KMS-11 (cell line): Measurements from ENCODE around the gene CELF2.
A peak's percentile ranks its signal among the peaks of the same experiment; 100 is the strongest.

Source experiments
- H2AFZ ChIP-seq: fragments of 200-600 bp; sonication (generic); 2 replicates; pipeline ENCODE4 v1.6.1; 2016; ENCODE audit warnings: antibody characterized with exemption, mixed run types, low read depth
- H3K27ac ChIP-seq: fragments of 200-600 bp; sonication (generic); 2 replicates; pipeline ENCODE4 v1.6.1; 2016; ENCODE audit warnings: mild to moderate bottlenecking, mixed run types
- H3K27me3 ChIP-seq: fragments of 200-600 bp; sonication (generic); 2 replicates; pipeline ENCODE4 v1.6.1; 2017; ENCODE audit warnings: mild to moderate bottlenecking, low read depth, mixed run types, moderate library complexity; ENCODE audit not compliant: insufficient read depth
- H3K36me3 ChIP-seq: fragments of 200-600 bp; sonication (generic); 2 replicates; pipeline ENCODE4 v1.6.1; 2017; ENCODE audit warnings: mild to moderate bottlenecking, mixed run types; ENCODE audit not compliant: insufficient read depth
- H3K4me1 ChIP-seq: fragments of 200-600 bp; sonication (generic); 2 replicates; pipeline ENCODE4 v1.6.1; 2016; ENCODE audit warnings: mild to moderate bottlenecking, low read depth, mixed run types; ENCODE audit not compliant: poor library complexity, severe bottlenecking
- H3K4me2 ChIP-seq: fragments of 200-600 bp; sonication (generic); 2 replicates; pipeline ENCODE4 v1.7.0; 2016; ENCODE audit warnings: mild to moderate bottlenecking, mixed run types
- H3K4me3 ChIP-seq: fragments of 200-600 bp; sonication (generic); IDR thresholded peaks from 2 replicates; pipeline ENCODE4 v1.6.1; 2017; ENCODE audit warnings: low read depth, low read length, mixed read lengths; ENCODE audit not compliant: insufficient read depth
- H3K79me2 ChIP-seq: fragments of 200-600 bp; sonication (generic); 2 replicates; pipeline ENCODE4 v1.6.1; 2016; ENCODE audit warnings: low read depth, mixed run types; ENCODE audit not compliant: insufficient read depth
- H3K9ac ChIP-seq: fragments of 200-600 bp; sonication (generic); 2 replicates; pipeline ENCODE4 v1.6.1; 2016; ENCODE audit warnings: mild to moderate bottlenecking, mixed run types
- H4K20me1 ChIP-seq: fragments of 200-600 bp; sonication (generic); 2 replicates; pipeline ENCODE4 v1.6.1; 2016; ENCODE audit warnings: mild to moderate bottlenecking, mixed run types; ENCODE audit not compliant: insufficient read depth
- CTCF ChIP-seq: fragments of 200-600 bp; sonication (generic); conservative IDR thresholded peaks from 2 replicates; pipeline ENCODE4 v1.6.1; 2017; ENCODE audit warnings: low read depth, mild to moderate bottlenecking, antibody characterized with exemption, low read length, moderate library complexity, mixed read lengths

Gene CELF2

GRCh38 chr10:11217521-11217920 is 199.8 kb downstream of the CELF2 start:
- H3K4me3 ChIP-seq: no peak overlapping the region
- H3K27me3 ChIP-seq: no peaks in the 10 kb centered on the region
- no peak overlapping the region for H3K27ac ChIP-seq
- H4K20me1 ChIP-seq: no peaks in the 10 kb centered on the region
- no peak overlapping the region for H2AFZ ChIP-seq
- no peak for TF ChIP-seq CTCF
- no peak overlapping the region for H3K9ac ChIP-seq
- H3K79me2 ChIP-seq: no peaks in the 10 kb centered on the region
- no peaks in the 10 kb centered on the region for H3K36me3 ChIP-seq
- H3K4me2 ChIP-seq: no peak overlapping the region
- H3K4me1 ChIP-seq: peaks cover 8% of the 10 kb centered on the region

GRCh38 chr10:11218395-11218794 is 200.7 kb downstream of the CELF2 start:
- no peak overlapping the region for H3K27ac ChIP-seq
- peaks cover 8% of the 10 kb centered on the region for H3K4me1 ChIP-seq
- H3K27me3 ChIP-seq: no peaks in the 10 kb centered on the region
- no peak overlapping the region for H2AFZ ChIP-seq
- TF ChIP-seq CTCF: no peak
- no peaks in the 10 kb centered on the region for H4K20me1 ChIP-seq
- H3K79me2 ChIP-seq: no peaks in the 10 kb centered on the region; the same call in 1 of the 2 replicates
- peak overlapping the region; percentile 5; the same call in 1 of the 2 replicates for H3K4me2 ChIP-seq
- H3K4me3 ChIP-seq: no peak overlapping the region
- H3K36me3 ChIP-seq: no peaks in the 10 kb centered on the region
- no peak overlapping the region for H3K9ac ChIP-seq

- Histone ChIP-seq H3K4me1 (peaks cover 8% of the 10 kb centered on the region), H2AFZ (no peak overlapping the region), H3K27ac (no peak overlapping the region), H3K79me2 (no peaks in the 10 kb centered on the region; the same call in 1 of the 2 replicates), H3K4me2 (no peak overlapping the region), H3K36me3 (no peaks in the 10 kb centered on the region), H3K9ac (no peak overlapping the region), H3K27me3 (no peaks in the 10 kb centered on the region), H3K4me3 (no peak overlapping the region), H4K20me1 (no peaks in the 10 kb centered on the region)
- TF ChIP-seq CTCF: no peak
These were observed 201.8 kb downstream of the CELF2 start for GRCh38 chr10:11219431-11219830.

- no peaks in the 10 kb centered on the region for H3K36me3 ChIP-seq
- H2AFZ ChIP-seq: no peak overlapping the region
- no peaks in the 10 kb centered on the region for H3K27me3 ChIP-seq
- H3K79me2 ChIP-seq: no peaks in the 10 kb centered on the region; the same call in 1 of the 2 replicates
- no peak overlapping the region for H3K9ac ChIP-seq
- H3K4me2 ChIP-seq: no peak overlapping the region
- H3K27ac ChIP-seq: no peak overlapping the region
- TF ChIP-seq CTCF: no peak
- no peak overlapping the region for H3K4me3 ChIP-seq
- H4K20me1 ChIP-seq: no peaks in the 10 kb centered on the region
- H3K4me1 ChIP-seq: peaks cover 13% of the 10 kb centered on the region
These were observed 205.4 kb downstream of the CELF2 start for GRCh38 chr10:11223081-11223480.
